ENCODE data around the gene OR6C6.

OR6C6 gene

GRCh38 chr12:55246159-55246558 is 50.2 kb downstream of the OR6C6 start:
- Histone ChIP-seq H2BK5ac (ENCODE audit: low read depth, low read length, poor library complexity, severe bottlenecking) (no peak overlapping the region), H3K23ac (ENCODE audit: low read length in 2 of 2) (no peak overlapping the region), H2AFZ (ENCODE audit: low read depth, low read length) (no peak overlapping the region), H2BK12ac (ENCODE audit: low read length in 2 of 2) (no peak overlapping the region), H3K4me3 (ENCODE audit: insufficient read depth in 1 of 2, low read depth in 1 of 2, low read length in 2 of 2) (no peak overlapping the region), H3K18ac (ENCODE audit: low read depth in 1 of 2, low read length in 2 of 2) (no peak overlapping the region), H2BK120ac (ENCODE audit: low read depth, low read length) (no peak overlapping the region), H2AK5ac (ENCODE audit: low read length, severe bottlenecking) (no peak overlapping the region), H3K9ac (ENCODE audit: low read length) (no peak overlapping the region), H3K36me3 (ENCODE audit: control insufficient read depth in 1 of 2, insufficient read depth in 2 of 2, low read depth in 1 of 2, low read length in 2 of 2) (no peaks in the 10 kb centered on the region), H2BK15ac (ENCODE audit: low read depth, poor library complexity, severe bottlenecking) (no peak overlapping the region), H3K4me1 (ENCODE audit: control insufficient read depth, insufficient read depth, low read depth, low read length) (no peaks in the 10 kb centered on the region), H3K27me3 (ENCODE audit: control insufficient read depth in 1 of 2, insufficient read depth in 1 of 2, low read length in 2 of 2) (peaks cover 0 to 3% of the 10 kb centered on the region in 2 experiments), H3K79me1 (replicated peaks; ENCODE audit: low read length, poor library complexity, severe bottlenecking) (no peaks in the 10 kb centered on the region), H4K8ac (ENCODE audit: low read length) (no peak overlapping the region), H3K9me3 (ENCODE audit: control insufficient read depth, low read length) (no peaks in the 10 kb centered on the region), H3K27ac (ENCODE audit: low read length, poor library complexity, severe bottlenecking) (no peak overlapping the region), H3K4me2 (ENCODE audit: low read length, poor library complexity, severe bottlenecking) (no peak overlapping the region), H3K4ac (ENCODE audit: low read depth in 1 of 2, low read length in 2 of 2) (no peak overlapping the region), H3K14ac (ENCODE audit: low read length in 2 of 2) (no peak overlapping the region), H4K91ac (ENCODE audit: low read length) (no peak overlapping the region)
- DNase-seq: no peak
- WGBS: 55% methylated on average over 1 of the region's 1 CpG

DNA sequence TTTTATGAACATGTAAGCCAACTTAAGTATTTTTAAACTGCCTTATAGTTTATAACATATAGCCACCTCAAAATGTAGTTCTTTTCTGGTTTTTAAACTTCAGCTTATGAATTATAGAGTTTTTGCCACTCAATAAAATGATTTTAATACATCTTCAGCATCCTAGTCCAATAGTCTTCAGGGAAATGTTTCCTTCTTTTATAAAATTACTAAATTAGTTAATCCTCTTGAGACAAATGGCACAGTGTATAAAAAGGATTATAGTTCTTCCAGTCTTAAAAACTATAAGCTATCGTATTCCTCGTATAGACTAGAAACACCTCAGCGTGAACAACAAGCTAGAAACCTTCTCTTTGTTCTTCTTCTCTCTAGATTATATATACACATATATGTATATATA is 52.1 kb downstream of the OR6C6 start, which contains the start of gene OR6C74:
Gene OR6C74 (plus strand): TSS at position 301 of the 400 bp plus-strand sequence. CDS start 2,679 bp downstream, outside the sequence.
- H2AK5ac ChIP-seq (ENCODE audit: low read length, severe bottlenecking): no peak within 1 kb of the TSS
- H4K8ac ChIP-seq (ENCODE audit: low read length): no peak within 1 kb of the TSS
- no peaks in the 10 kb centered on the region for H3K4me1 ChIP-seq (ENCODE audit: control insufficient read depth, insufficient read depth, low read depth, low read length)
- H3K18ac ChIP-seq (ENCODE audit: low read depth in 1 of 2, low read length in 2 of 2): no peak within 1 kb of the TSS
- no peak within 1 kb of the TSS for H3K27ac ChIP-seq (ENCODE audit: low read length, poor library complexity, severe bottlenecking)
- no CpG with 5 or more reads among the region's 3 CpGs for WGBS
- H3K4me2 ChIP-seq (ENCODE audit: low read length, poor library complexity, severe bottlenecking): no peak within 1 kb of the TSS
- H2AFZ ChIP-seq (ENCODE audit: low read depth, low read length): no peak within 1 kb of the TSS
- no peak for DNase-seq
- no peak within 1 kb of the TSS for H2BK12ac ChIP-seq (ENCODE audit: low read length in 2 of 2)
- no peak within 1 kb of the TSS for H2BK5ac ChIP-seq (ENCODE audit: low read depth, low read length, poor library complexity, severe bottlenecking)
- no peak within 1 kb of the TSS for H3K4ac ChIP-seq (ENCODE audit: low read depth in 1 of 2, low read length in 2 of 2)
- no peak within 1 kb of the TSS for H2BK15ac ChIP-seq (ENCODE audit: low read depth, poor library complexity, severe bottlenecking)
- H3K79me1 ChIP-seq (replicated peaks; ENCODE audit: low read length, poor library complexity, severe bottlenecking): no peaks in the 10 kb centered on the region
- no peak within 1 kb of the TSS for H4K91ac ChIP-seq (ENCODE audit: low read length)
- H2BK120ac ChIP-seq (ENCODE audit: low read depth, low read length): no peak within 1 kb of the TSS
- peaks cover 0 to 3% of the 10 kb centered on the region in 2 experiments for H3K27me3 ChIP-seq (ENCODE audit: control insufficient read depth in 1 of 2, insufficient read depth in 1 of 2, low read length in 2 of 2)
- H3K9me3 ChIP-seq (ENCODE audit: control insufficient read depth, low read length): no peaks in the 10 kb centered on the region
- no peaks in the 10 kb centered on the region for H3K36me3 ChIP-seq (ENCODE audit: control insufficient read depth in 1 of 2, insufficient read depth in 2 of 2, low read depth in 1 of 2, low read length in 2 of 2)
- no peak within 1 kb of the TSS for H3K14ac ChIP-seq (ENCODE audit: low read length in 2 of 2)
- no peak within 1 kb of the TSS for H3K4me3 ChIP-seq (ENCODE audit: insufficient read depth in 1 of 2, low read depth in 1 of 2, low read length in 2 of 2)
- no peak within 1 kb of the TSS for H3K9ac ChIP-seq (ENCODE audit: low read length)
- no peak within 1 kb of the TSS for H3K23ac ChIP-seq (ENCODE audit: low read length in 2 of 2)
